ENCODE measurements around the gene ANKRA2. TPM values are rescaled to one million over a fixed set of nuclear protein-coding genes. Genes with fewer than 3 reads are reported as not detected.

ANKRA2 gene
- total RNA-seq, 1 experiment from 2014 or later = 17.9 TPM

Other genes with a start within 250 kb of the ANKRA2 start
- 17.1 and 17.4 TPM in 2 replicates for gene FOXD1, start 116.9 kb downstream of the ANKRA2 start, total RNA-seq (2014; rRNA removed; shearing (Covaris generic))
- 449 and 524 TPM in 2 replicates for gene BTF3, start 67.2 kb downstream of the ANKRA2 start, total RNA-seq (2014; rRNA removed; shearing (Covaris generic))
- gene UTP15, start 104 bp upstream of the ANKRA2 start, total RNA-seq (2014; rRNA removed; shearing (Covaris generic)) = 16.6 and 19.5 TPM in 2 replicates
- gene ARHGEF28, start 60.6 kb upstream of the ANKRA2 start, total RNA-seq (2014; rRNA removed; shearing (Covaris generic)) = 7.1 and 12.0 TPM in 2 replicates